Head of caudate nucleus (tissue), 42 donors: Measurements from ENCODE around the gene ZACN.
"Not testable (repeated sequence)": the region's sequence is repeated elsewhere in the genome, so short reads cannot be mapped to it uniquely, and the experiment has no call there.

Experiments
- DNase-seq, 42 donors: peaks; one replicate each; pipeline versions ENCODE4 v3.0.0 to v3.0.0-alpha.2; 2020 to 2021; ENCODE audit warnings: mixed read lengths in 7 of 42
- intact Hi-C: fragments of 100-400 bp; cut with DNase I; formaldehyde crosslinking; loops from one replicate; pipeline ENCODE4 v1.15.0; 2022

The ZACN gene

GRCh38 chr17:76078860-76079534 lies at the start of gene ZACN:
Gene ZACN, plus strand, starts transcription at chr17:76079182. Its CDS starts 83 bp downstream, at chr17:76079265.
- intact Hi-C loops, result no loop called here
- peak in 3 of 42 donors; percentile 12 to 25 (median 23) for DNase-seq

GRCh38 chr17:76032073-76032779 lies 46.8 kb upstream of the ZACN start:
- DNase-seq, result peak in 10 of 42 donors; percentile 6 to 44 (median 18)
- intact Hi-C loops, result no loop called here

DNA sequence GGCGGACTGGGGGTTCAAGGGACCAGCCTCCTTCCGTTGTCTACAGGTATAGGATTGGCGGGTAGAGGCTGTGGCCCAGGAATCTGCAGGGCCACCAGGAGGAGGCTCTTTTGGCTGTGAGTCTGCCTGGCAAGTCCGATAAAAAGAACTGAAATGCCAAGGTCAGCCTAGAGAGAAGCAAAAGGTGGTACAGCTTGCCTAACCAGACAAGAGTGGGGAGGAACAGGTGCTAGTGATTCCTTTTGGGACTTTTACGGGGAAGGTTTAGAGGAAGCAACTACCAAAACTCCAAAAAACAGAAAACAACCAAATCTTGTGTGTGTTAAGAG lies 46.2 kb upstream of the ZACN start:
- intact Hi-C loops, result no loop called here
- no peak for DNase-seq

DNA sequence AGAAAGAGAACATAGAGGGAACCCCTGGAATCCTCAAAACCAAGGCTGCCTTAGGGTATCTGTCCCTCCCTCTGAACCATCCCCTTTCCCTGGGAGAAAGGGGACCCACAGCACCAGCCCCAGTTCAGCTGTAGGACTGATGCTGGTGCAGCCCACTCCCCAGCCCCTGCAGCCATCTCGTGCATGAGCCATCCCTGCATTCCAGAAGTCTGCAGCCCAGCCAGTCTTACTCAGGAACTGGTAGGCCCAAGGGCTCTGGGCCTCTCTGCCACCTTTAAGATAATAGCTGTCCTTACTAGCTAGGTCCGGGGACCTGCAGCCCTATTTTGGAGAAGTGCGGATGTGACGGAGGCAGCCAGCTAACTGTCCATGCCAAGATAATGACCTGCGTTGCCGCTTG lies 45.8 kb upstream of the ZACN start:
- intact Hi-C loops, result no loop called here
- no peak for DNase-seq

DNA sequence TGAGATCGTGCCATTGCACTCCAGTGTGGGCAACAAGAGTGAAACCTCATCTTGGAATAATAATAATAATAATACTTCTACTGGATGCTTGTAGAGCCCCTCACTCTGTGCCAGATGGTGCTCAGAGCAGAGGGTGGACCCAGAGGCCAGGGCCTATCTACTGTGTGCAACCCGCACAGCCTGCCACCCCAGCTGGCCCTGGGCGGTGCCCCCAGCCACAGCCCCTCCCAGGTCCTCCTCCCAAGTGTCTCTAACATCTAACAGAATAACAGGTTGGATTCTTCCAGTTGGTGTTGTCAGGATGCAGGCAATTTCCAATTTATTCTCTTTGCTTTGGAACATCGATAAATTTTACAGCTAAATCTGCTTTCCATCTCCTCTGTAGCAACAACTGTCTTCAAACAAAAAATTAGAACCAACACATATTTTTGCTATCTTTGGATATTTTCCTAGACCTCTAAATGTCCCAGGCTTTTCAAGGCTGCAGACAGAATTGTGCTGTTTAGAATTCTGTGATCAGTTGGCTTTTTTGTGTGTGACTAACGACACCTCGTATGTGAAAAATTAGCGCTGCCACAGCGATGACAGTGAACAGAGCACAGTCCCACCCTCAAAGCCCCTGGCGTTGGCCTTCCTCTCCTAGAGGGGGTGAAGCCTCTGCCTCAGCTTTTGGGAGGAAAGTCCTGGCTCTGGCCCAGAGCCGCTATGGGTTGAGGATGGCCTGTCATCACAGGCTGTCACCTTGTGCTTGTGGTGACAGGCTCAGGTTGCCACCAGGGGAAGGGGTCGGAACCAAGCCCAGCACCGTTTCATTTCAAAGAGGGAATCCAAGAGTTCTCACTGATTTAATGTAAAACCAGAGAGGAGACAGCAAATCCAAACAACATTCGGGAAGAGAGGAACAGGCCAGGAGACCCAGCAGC lies 44.3 kb upstream of the ZACN start:
- intact Hi-C loops, result no loop called here
- DNase-seq, result no peak

- intact Hi-C loops, result no loop called here
These were observed 42.3 kb upstream of the ZACN start for GRCh38 chr17:76036497-76037261.

DNA sequence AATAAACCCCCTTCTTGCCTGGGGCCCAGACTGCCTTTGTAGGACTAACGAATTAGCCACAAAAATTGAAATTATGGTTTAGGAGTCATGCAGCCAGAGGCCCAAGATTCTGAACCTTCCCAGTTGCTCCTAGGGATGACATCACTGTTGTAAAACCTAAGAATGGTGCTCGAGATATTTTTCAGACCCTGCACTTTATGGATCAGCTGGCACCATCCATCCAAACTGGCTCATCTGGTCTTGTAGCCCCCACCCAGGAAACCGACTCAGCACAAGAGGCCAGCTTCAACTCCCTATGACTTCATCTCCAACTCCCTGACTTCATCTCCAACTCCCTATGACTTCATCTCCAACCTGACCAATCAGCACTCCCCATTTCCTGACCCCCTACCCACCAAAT lies 40.9 kb upstream of the ZACN start:
- no peak for DNase-seq
- intact Hi-C loops, result no loop called here

More at GRCh38 chr17:76036497-76037261, 42.3 kb upstream of the ZACN start:
- no peak for DNase-seq

DNA sequence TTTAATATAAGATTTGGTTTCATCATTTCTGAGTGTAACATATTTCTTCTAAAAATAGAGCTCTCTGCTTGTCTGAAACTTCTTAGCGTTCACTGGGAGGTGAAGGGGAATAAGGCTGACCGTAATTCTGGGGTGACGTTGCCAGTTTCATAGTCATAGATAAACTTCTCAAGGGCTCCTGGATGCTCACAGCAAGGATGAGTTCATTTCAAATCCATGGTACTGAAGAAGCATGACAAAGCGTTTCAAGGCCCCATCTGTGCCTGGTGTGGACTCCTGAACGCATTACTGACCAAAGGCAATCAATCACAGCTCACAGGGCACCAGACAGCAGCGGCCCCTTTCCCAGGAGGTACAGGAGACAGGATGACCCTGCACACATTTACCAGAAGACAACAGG lies 39.9 kb upstream of the ZACN start:
- DNase-seq, result no peak
- intact Hi-C loops, result no loop called here

GRCh38 chr17:76040376-76040775 lies 38.6 kb upstream of the ZACN start:
- intact Hi-C loops, result no loop called here
- no peak for DNase-seq

GRCh38 chr17:76042868-76043267 lies 36.1 kb upstream of the ZACN start:
- DNase-seq, intact Hi-C loops: not testable (repeated sequence)

GRCh38 chr17:76044475-76045007 lies 34.4 kb upstream of the ZACN start:
- DNase-seq, intact Hi-C loops: not testable (repeated sequence)

DNA sequence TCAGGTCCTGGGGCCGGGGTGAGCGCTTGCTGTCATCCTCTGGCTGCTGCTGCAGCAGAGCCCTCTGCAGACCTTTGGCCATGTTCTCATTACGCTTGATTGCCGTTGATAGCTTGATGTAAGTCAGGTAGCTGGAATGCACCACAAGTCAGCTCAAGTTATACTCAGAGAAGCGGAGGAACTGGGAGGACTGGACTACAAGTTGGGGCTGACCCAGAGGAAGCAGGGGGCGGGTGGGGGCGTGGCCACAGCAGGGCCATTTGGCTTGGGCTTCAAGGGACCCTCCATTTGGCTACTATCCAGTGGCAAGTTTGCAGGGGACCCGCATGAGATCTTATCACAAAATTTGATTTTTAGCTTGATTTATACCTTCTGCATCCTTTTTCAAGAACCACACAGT lies 32.9 kb upstream of the ZACN start:
- no peak for DNase-seq

GRCh38 chr17:76048025-76048605 lies 30.9 kb upstream of the ZACN start:
- no peak for DNase-seq
- intact Hi-C loops, result no loop called here

More for the DNA sequence above, 32.9 kb upstream of the ZACN start:
- intact Hi-C loops, result no loop called here

DNA sequence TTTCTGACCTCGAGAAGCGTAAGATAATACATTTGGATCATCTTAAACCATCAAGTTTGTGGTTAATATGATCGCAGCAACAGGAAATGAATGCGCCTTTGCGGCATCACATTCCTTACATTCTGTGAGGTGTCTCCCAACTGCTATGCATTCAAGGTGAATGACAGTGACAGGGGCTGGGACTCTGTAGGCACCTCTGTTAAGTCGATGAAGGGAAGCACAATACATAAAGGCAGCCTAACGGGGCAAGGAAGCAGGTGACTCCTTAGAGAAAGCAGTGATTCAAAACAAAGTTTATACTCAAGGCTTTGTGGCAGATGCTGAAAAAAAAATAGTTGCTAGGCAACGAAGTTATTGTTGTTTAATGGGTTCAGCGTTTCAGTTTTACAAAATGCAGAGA lies 30.3 kb upstream of the ZACN start:
- no peak for DNase-seq
- intact Hi-C loops, result no loop called here

GRCh38 chr17:76049239-76049638 lies 29.7 kb upstream of the ZACN start:
- DNase-seq, result no peak
- intact Hi-C loops, result no loop called here

- intact Hi-C loops, result no loop called here
These were observed 29.0 kb upstream of the ZACN start for GRCh38 chr17:76049836-76050537.

DNA sequence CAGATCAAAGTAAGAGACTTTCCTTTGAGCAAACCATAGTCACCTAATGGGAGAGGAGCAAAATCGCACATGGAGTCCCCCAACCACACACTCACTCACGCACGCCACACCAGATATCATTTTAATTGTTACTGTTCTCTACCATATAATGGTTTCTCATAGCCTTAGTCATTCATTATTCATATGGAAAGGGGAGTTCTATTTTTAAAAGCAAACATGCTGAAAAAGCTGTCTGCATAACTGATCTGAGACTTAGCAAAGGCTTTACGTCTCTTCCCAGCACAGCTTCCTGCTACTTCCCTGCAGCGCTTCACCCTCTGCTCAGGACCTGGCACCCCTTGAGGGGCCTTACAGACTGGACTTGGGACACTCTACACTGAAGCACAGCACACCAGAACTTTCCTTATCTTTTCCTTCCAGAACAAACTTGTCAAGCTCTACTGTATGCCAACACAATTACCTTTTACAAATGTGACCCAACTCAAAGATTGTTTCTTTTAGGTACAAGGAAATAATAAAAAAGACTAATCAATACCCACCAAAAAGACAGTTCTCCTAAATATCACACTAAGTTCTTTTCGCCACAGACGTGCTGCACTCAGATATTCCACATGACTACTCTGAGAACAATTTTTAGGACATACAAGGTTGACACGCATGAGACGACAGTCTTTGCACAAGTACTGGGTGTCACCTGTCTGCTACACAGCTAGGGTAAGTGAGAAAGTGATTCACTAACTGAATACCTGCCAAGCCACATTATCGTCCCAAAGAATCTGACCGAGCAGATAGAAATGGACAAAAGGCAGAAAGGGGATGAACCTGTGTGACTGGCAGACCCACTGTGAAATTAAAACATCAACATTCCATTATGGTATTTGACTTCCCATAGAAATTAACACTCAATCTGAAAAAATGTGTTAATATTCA lies 28.2 kb upstream of the ZACN start:
- DNase-seq, result no peak
- intact Hi-C loops, result no loop called here

More at GRCh38 chr17:76049836-76050537, 29.0 kb upstream of the ZACN start:
- DNase-seq, result no peak
